Ovary (tissue), 9 donors: Measurements from ENCODE around the gene SYNM. TPM values are rescaled to one million over a fixed set of nuclear protein-coding genes. Genes with fewer than 3 reads are reported as not detected.

ENCODE experiments used
- DNase-seq, 5 donors: peaks; one replicate each; pipeline ENCODE4 v3.0.0-alpha.2; 2019 to 2020
- H3K27ac ChIP-seq, 2 donors: fragments of 200-600 bp; one replicate each; pipeline versions ENCODE4 v1.5.1 to v1.8.0; 2019 to 2022
- H3K27me3 ChIP-seq: fragments of 200-600 bp; one replicate; pipeline ENCODE4 v1.8.0; 2022
- H3K36me3 ChIP-seq: fragments of 200-600 bp; sonication (generic); one replicate; pipeline ENCODE4 v1.5.1; 2019
- H3K4me1 ChIP-seq: one replicate; pipeline ENCODE4 v1.8.1; 2013; ENCODE audit warnings: mild to moderate bottlenecking, moderate library complexity; ENCODE audit not compliant: insufficient read depth
- H3K4me3 ChIP-seq: fragments of 200-600 bp; sonication (generic); one replicate; pipeline ENCODE4 v1.5.1; 2017
- H3K9me3 ChIP-seq, 2 donors: fragments of 200-600 bp in 1 of 2; sonication (generic) in 1 of 2; one replicate each; pipeline versions ENCODE4 v1.5.1 to v1.8.1; 2013 to 2019; ENCODE audit warnings: mild to moderate bottlenecking in 1 of 2, moderate library complexity in 1 of 2
- EP300 ChIP-seq: sonication (generic); formaldehyde crosslinking; IDR thresholded peaks from one replicate; pipeline ENCODE4 v1.6.1; 2017; ENCODE audit warnings: antibody characterized with exemption
- POLR2A ChIP-seq: fragments of 450-650 bp; IDR thresholded peaks from one replicate; pipeline ENCODE4 v1.6.1; 2017; ENCODE audit warnings: antibody characterized with exemption, mild to moderate bottlenecking, moderate library complexity
- WGBS, 3 donors: extraction: QIAGEN DNeasy Blood & Tissue Kit in 1 of 3; methylation state at CpG; one replicate each; pipeline versions ENCODE4 v1.1.5 to v1.1.7; 2013 to 2017; 5-methylcytosine and 5-hydroxymethylcytosine counted together
- intact Hi-C, 4 donors: fragments of 100-400 bp; cut with DNase I; formaldehyde crosslinking; loops; one replicate each; pipeline versions ENCODE4 v1.11.0 to v1.15.1; 2022 to 2023
- polyA plus RNA-seq, 2 donors: library from polyadenylated mRNA; stranded (reverse); fragments of 200-250 nt in 1 of 2; fragments of 350-450 nt in 1 of 2; fragmentation: Illumina TruSeq in 1 of 2; extraction: RNeasy Lipid Tissue Mini Kit (QIAGEN cat#74804) in 1 of 2; gene quantifications; one replicate each; pipeline ENCODE4 v1.2.3, GENCODE V29; 2013 to 2014
- total RNA-seq, 7 donors: library from RNA; depleted of rRNA in 2 of 7; stranded (reverse); fragments of >200 nt in 2 of 7; fragmentation: NEBNext Ultra II Directional in 3 of 7; extraction: Animal tissue kit (Norgen Biotek cat#: 25700) in 3 of 7; gene quantifications; one replicate each; pipeline versions ENCODE4 v1.1.0 to v1.2.4, GENCODE V29; 2016 to 2023
- TF ChIP-seq, protein P1 (sequence below), 3 donors: fragments of 450-650 bp in 2 of 3; fragments of 200-600 bp in 1 of 3; IDR thresholded peaks; one replicate each; pipeline versions ENCODE4 v1.5.1 to v1.8.0; 2016 to 2022; ENCODE audit warnings: antibody characterized with exemption in 3 of 3, mild to moderate bottlenecking in 1 of 3
- donor health status: DM: no; HTN: no; CAD: no; lungs with moderate emphysema.
- donor health status: DM: no; HTN: no; CAD: no.
- donor health status: Bipolar disorder and iron deficiency.
- donor health status: DM: yes; HTN: yes; CAD: no.
- donor health status: DM: no; HTN: no; CAD: no.
- donor health status: DM: yes; HTN: yes; CAD: no.

Gene SYNM
- total and polyA plus RNA-seq, 9 donors = 4.5 to 54.0 (median 14.9) TPM

DNA sequence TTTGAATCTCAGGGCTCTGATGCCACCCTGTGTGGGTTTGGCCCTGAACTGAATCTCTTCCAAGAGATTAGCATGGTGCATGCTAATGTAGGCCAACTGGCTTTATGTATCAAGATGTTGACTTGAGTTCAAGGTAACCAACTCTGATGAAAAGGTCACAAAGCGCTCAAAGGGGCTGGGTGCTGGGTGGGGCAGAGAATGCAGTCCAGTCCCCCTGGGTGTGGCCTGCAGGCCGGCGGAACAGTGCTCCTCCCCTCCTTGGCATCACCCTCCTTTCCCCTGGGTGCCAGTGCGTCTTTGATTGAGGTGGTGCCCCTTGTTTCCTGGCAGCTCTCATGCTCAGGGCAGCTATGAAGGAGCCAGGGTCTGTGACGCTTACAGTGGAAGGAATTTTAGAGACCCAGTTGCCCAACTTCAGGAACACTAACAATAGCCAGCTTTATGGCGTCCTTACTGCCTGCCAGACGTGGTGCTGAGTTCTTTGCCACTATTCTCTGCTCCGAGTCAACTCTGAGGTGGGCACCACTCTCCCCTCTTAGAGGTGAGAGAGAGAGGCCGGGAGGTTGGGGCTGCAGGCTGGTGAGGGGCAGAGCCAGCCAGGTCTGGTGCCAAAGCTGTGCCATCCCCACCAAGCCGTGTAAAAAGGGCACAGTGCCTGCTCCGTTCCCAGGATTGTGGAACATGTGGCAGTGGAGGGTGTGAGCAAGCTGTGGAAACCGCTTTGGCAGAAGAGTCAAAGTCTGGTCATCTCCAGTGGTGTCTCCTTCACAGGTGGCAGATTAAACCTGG, 9.8 kb downstream of the SYNM start:
- no peak for DNase-seq
- Histone ChIP-seq H3K36me3 (no peaks in the 10 kb centered on the region), H3K27me3 (no peaks in the 10 kb centered on the region), H3K27ac (no peak overlapping the region), H3K4me1 (no peaks in the 10 kb centered on the region), H3K9me3 (no peaks in the 10 kb centered on the region), H3K4me3 (no peak overlapping the region)
- 74 to 92% (median 78%) methylated on average over 12 of the region's 12 CpGs for WGBS, 3 donors
- intact Hi-C loops = no loop called here
- TF ChIP-seq POLR2A (no peak), EP300 (no peak)
- TF ChIP-seq, protein P1, sequence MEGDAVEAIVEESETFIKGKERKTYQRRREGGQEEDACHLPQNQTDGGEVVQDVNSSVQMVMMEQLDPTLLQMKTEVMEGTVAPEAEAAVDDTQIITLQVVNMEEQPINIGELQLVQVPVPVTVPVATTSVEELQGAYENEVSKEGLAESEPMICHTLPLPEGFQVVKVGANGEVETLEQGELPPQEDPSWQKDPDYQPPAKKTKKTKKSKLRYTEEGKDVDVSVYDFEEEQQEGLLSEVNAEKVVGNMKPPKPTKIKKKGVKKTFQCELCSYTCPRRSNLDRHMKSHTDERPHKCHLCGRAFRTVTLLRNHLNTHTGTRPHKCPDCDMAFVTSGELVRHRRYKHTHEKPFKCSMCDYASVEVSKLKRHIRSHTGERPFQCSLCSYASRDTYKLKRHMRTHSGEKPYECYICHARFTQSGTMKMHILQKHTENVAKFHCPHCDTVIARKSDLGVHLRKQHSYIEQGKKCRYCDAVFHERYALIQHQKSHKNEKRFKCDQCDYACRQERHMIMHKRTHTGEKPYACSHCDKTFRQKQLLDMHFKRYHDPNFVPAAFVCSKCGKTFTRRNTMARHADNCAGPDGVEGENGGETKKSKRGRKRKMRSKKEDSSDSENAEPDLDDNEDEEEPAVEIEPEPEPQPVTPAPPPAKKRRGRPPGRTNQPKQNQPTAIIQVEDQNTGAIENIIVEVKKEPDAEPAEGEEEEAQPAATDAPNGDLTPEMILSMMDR (IDR thresholded peaks at IDR 0.05) = no peak

DNA sequence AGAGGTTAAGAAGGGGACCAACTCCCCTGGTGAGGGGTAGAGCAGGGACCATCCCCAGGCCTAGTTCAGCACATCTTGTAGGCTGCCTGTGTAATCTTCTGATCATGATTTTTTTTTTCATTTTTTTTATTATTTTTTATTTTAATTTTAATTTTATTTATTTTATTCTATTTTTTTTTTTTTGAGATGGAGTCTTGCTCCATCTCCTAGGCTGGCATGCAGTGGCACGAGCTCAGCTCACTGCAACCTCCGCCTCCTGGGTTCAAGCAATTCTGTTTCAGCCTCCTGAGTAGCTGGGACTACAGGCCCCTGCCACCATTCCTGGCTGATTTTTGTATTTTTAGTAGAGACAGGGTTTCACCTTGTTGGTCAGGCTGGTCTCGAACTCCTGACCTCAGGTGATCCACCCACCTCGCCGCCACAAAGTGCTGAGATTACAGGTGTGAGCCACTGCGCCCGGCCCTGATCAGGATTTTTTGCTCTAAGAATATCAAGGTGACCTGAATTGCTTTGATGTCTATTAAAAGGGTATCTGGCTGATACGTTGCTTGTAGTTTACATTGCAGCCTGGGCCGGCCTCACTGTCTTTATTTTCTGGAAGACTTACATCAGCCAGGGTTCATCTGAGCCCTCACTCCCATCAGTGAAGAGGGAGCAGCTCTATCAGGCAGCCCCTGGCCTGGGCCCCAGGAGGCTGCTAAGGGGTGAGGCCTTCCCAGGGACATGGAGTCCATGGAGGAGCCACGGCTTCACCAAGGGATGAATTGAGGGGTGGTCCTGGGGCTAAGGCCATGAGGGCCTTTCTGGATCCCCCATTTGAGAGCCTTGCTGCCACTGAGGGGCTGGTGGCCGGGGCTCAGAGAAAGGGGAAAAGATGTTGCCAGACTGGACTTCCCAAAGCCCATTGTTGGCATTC, 10.7 kb downstream of the SYNM start:
- intact Hi-C loops = no loop called here
- H3K4me1 ChIP-seq = no peaks in the 10 kb centered on the region

DNA sequence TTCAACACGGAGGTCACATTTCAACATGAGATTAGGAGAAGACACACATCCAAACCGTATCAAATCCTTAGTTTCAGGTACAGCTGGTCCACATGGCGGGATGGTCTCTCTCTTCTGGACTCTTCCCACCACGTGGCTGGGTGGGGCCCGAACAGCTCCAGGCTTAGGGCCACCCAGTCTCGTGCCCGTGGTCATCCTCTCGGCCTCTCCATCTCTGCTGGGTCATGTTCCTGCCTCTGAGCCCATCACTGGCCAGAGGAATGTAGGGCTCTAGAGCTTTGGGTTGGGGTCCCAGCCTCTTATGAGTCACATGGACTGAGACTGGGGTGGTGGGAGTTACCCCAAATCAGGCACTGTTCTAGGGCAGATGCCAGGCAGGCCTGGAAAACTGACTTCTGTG, 12.2 kb downstream of the SYNM start:
- Histone ChIP-seq H3K4me1 (no peaks in the 10 kb centered on the region), H3K27me3 (no peaks in the 10 kb centered on the region), H3K9me3 (no peaks in the 10 kb centered on the region), H3K27ac (no peak overlapping the region), H3K4me3 (no peak overlapping the region), H3K36me3 (no peaks in the 10 kb centered on the region)
- WGBS, 3 donors = 86 to 89% (median 87%) methylated on average over 8 of the region's 8 CpGs
- intact Hi-C loops = no loop called here
- TF ChIP-seq, protein P1 (IDR thresholded peaks at IDR 0.05) = no peak
- no peak for TF ChIP-seq EP300
- TF ChIP-seq POLR2A = no peak
- no peak for DNase-seq

More for the DNA sequence above, 10.7 kb downstream of the SYNM start:
- Histone ChIP-seq H3K27ac (no peak overlapping the region), H3K36me3 (no peaks in the 10 kb centered on the region), H3K27me3 (no peaks in the 10 kb centered on the region), H3K4me3 (no peak overlapping the region), H3K9me3 (no peaks in the 10 kb centered on the region)
- TF ChIP-seq, protein P1 (IDR thresholded peaks at IDR 0.05) = no peak
- TF ChIP-seq EP300 = no peak
- TF ChIP-seq POLR2A = no peak
- 79 to 96% (median 80%) methylated on average over 11 of the region's 11 CpGs for WGBS, 3 donors
- no peak for DNase-seq

DNA sequence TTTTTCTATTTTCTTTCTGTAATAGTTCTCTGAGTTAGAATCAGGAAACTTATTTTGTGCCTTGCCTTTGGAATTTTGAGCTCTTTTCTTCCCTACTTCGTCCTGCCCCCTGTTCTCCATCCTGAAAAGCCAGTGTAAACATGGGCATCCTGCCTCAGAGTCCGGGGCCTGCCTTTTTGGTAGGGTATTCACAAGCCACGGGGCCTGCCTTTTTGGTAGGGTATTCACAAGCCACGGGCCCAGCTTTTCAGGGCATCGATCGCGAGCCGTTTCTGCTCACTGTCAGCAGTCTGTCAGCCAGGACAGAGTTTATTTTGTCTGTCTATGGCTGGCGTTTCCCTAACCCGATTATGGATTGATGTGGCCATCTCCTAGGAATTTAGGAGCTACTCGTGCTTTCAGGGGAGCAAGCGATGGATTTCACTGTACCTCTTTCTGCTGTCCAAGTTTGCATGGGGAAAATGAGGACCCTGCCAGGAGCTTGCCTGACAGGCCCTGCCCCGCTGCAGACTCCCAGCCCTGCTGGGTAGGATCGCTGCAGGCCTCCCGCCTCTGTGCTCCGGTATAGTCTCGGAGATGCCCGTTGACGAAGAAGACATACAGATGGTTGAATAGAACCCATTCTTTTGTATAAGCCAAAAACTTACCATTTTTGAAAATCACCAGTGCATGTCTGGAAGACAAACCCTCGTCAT, 12.8 kb downstream of the SYNM start:
- Histone ChIP-seq H3K36me3 (no peaks in the 10 kb centered on the region), H3K27me3 (no peaks in the 10 kb centered on the region), H3K4me3 (no peak overlapping the region), H3K27ac (no peak overlapping the region), H3K4me1 (no peaks in the 10 kb centered on the region), H3K9me3 (no peaks in the 10 kb centered on the region)
- no peak for TF ChIP-seq EP300
- no peak for DNase-seq
- 85 to 89% (median 89%) methylated on average over 20 of the region's 20 CpGs for WGBS, 3 donors
- intact Hi-C loops = no loop called here
